OCI-LY1 (cell line): ENCODE results near the gene ARHGAP6.

Source experiments
- CTCF ChIP-seq: fragments of 200-600 bp; sonication (generic), shearing (Covaris generic); IDR thresholded peaks from 2 replicates; pipeline ENCODE4 v1.5.1; 2017; ENCODE audit warnings: mild to moderate bottlenecking, antibody characterized with exemption, low read length, moderate library complexity, mixed read lengths
- EZH2 ChIP-seq: fragments of 200-600 bp; sonication (generic), shearing (Covaris generic); IDR thresholded peaks from 2 replicates; pipeline ENCODE4 v1.8.0; 2017; ENCODE audit warnings: borderline replicate concordance, mixed run types, mild to moderate bottlenecking, antibody characterized with exemption, low read length, moderate library complexity, mixed read lengths

DNA sequence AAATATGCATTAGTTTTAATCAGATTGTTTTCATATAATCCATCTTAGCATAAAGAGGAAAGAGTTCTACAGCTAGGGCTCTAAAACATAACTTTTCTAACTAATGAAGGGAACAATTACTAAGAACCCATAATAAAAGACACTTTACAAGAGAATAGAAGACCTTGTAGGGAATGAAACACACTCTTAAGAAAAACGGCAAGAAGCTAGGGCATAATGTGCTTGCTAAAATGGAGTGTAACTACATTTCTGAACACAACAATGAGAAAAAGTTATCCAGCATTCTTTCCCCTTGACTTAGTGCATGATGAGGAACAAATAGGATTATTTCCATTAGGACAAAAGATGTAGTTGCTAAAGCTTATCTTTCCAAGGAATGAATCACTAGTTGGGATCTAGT, 54.6 kb downstream of the ARHGAP6 start:
- no peak for TF ChIP-seq CTCF
- no peak for TF ChIP-seq EZH2
